ENCODE results near the gene SSR3. TPM values are rescaled to one million over a fixed set of nuclear protein-coding genes. Genes with fewer than 3 reads are reported as not detected.

The SSR3 gene
- total and polyA plus RNA-seq, 2 donors (not counting 3 experiments of a cell fraction or from before 2014, with no cell fraction given) = 155 to 355 TPM

GRCh38 chr3:156604064-156604641 is 49.2 kb upstream of the SSR3 start:
- Histone ChIP-seq H3K4me3 (replicated peaks in 1 of 3; ENCODE audit: insufficient read depth in 1 of 3, low read depth in 1 of 3, low read length in 3 of 3) (no peak overlapping the region), H3K9me3 (replicated peaks; ENCODE audit: control insufficient read depth, insufficient read depth, low read length) (no peaks in the 10 kb centered on the region), H3K4me2 (ENCODE audit: insufficient read depth, low read length) (no peak overlapping the region), H3K27me3 (ENCODE audit: control insufficient read depth in 2 of 2, insufficient read depth in 2 of 2, low read length in 2 of 2) (no peaks in the 10 kb centered on the region), H3K27ac (ENCODE audit: insufficient read depth, low read depth, low read length) (no peak overlapping the region), H3K79me2 (ENCODE audit: control insufficient read depth, insufficient read depth, low read length) (no peaks in the 10 kb centered on the region), H3K4me1 (ENCODE audit: control insufficient read depth, extremely low read depth, insufficient read depth, low read length) (no peaks in the 10 kb centered on the region), H3K9ac (replicated peaks; ENCODE audit: extremely low read depth, insufficient read depth, low read length) (no peak overlapping the region), H3K9me1 (replicated peaks; ENCODE audit: control insufficient read depth, extremely low read depth, insufficient read depth, low read length) (no peaks in the 10 kb centered on the region), H3K36me3 (ENCODE audit: control insufficient read depth in 2 of 2, extremely low read depth in 1 of 2, insufficient read depth in 2 of 2, low read length in 2 of 2) (no peaks in the 10 kb centered on the region), H4K20me1 (replicated peaks; ENCODE audit: control insufficient read depth, extremely low read depth, insufficient read depth, low read length) (no peaks in the 10 kb centered on the region), H2AFZ (ENCODE audit: low read depth, low read length) (no peak overlapping the region)
- ChIA-PET POLR2A (no interaction called here), CTCF (no interaction called here)
- TF ChIP-seq MYC (IDR thresholded peaks at IDR 0.05; ENCODE audit: low read depth, low read length) (no peak), EZH2 (IDR thresholded peaks at IDR 0.05; ENCODE audit: borderline replicate concordance, low read depth, low read length, severe bottlenecking) (no peak), CTCF (IDR thresholded peaks at IDR 0.05; ENCODE audit: extremely low read depth in 1 of 2, insufficient read depth in 1 of 2, low read depth in 1 of 2, low read length in 2 of 2) (no peak), POLR2A (IDR thresholded peaks at IDR 0.05; ENCODE audit: low read depth, low read length) (no peak), JUN (IDR thresholded peaks at IDR 0.05; ENCODE audit: borderline replicate concordance, insufficient read depth, insufficient read length, low read depth) (no peak), GATA2 (IDR thresholded peaks at IDR 0.05; ENCODE audit: insufficient read depth, insufficient read length, low read depth, low read length) (no peak), MAX (IDR thresholded peaks at IDR 0.05; ENCODE audit: insufficient read depth, insufficient read length) (no peak), POLR2AphosphoS5 (IDR thresholded peaks at IDR 0.05; ENCODE audit: insufficient read depth, low read depth, low read length) (no peak), FOS (IDR thresholded peaks at IDR 0.05; ENCODE audit: borderline replicate concordance, insufficient read depth, low read length) (no peak)
- intact Hi-C loops (cut with micrococcal nuclease) = no loop called here
- FAIRE-seq = no peak
- dilution Hi-C loops (cut with MboI; ENCODE audit: extremely low pct_ligation_motif_present, low sequenced_read_pairs) = no loop called here
- no peak for DNase-seq (ENCODE audit: low read depth, low spot score)
- no TSS peak for BruUV-seq (replicated peaks)
